Calu3 (cell line): ENCODE results near the gene MAP3K8. TPM values are rescaled to one million over a fixed set of nuclear protein-coding genes. Genes with fewer than 3 reads are reported as not detected.

Experiments used
- BruUV-seq: library from RNA; stranded (reverse); fragments of 400-500 nt; replicated peaks from 2 replicates; lab custom pipeline; 2021; lab: Mats Ljungman, UMichigan
- CTCF ChIA-PET: fragments of 300-600 bp; sonication (Branson Sonifier 250); formaldehyde crosslinking; loops from one replicate; lab custom pipeline; 2022; ENCODE audit warnings: antibody characterized with exemption; lab: Charles Lee
- DNase-seq: peaks from one replicate; pipeline ENCODE4 v3.0.0; 2022
- H3K27ac Mint-ChIP-seq: one replicate; pipeline ENCODE4 v1.8.0; 2022; ENCODE audit warnings: mixed read lengths; ENCODE audit not compliant: unreplicated experiment
- H3K27me3 Mint-ChIP-seq: one replicate; pipeline ENCODE4 v1.8.0; 2022; ENCODE audit warnings: mixed read lengths; ENCODE audit not compliant: unreplicated experiment
- H3K36me3 Mint-ChIP-seq: one replicate; pipeline ENCODE4 v1.8.0; 2022; ENCODE audit warnings: mild to moderate bottlenecking, moderate library complexity, mixed read lengths; ENCODE audit not compliant: insufficient read depth, unreplicated experiment
- H3K4me1 Mint-ChIP-seq: one replicate; pipeline ENCODE4 v1.8.0; 2022; ENCODE audit warnings: mild to moderate bottlenecking, low read depth, mixed read lengths; ENCODE audit not compliant: unreplicated experiment
- H3K4me3 Mint-ChIP-seq: one replicate; pipeline ENCODE4 v1.8.0; 2022; ENCODE audit warnings: mild to moderate bottlenecking, low read depth, moderate library complexity, mixed read lengths; ENCODE audit not compliant: unreplicated experiment
- H3K9me3 Mint-ChIP-seq: one replicate; pipeline ENCODE4 v1.8.0; 2022; ENCODE audit warnings: low read depth, mixed read lengths; ENCODE audit not compliant: unreplicated experiment
- intact Hi-C: fragments of 100-400 bp; cut with micrococcal nuclease; formaldehyde crosslinking; loops from one replicate; pipeline ENCODE4 v1.10.0; 2022; ENCODE audit not compliant: unreplicated experiment
- total RNA-seq: library from RNA; stranded (reverse); gene quantifications from 2 replicates; pipeline ENCODE4 v1.2.3, GENCODE V29; 2022
- TF ChIP-seq, protein P1 (sequence below): fragments of 200-600 bp; IDR thresholded peaks from one replicate; pipeline ENCODE4 v1.8.0; 2022; ENCODE audit warnings: antibody characterized with exemption; ENCODE audit not compliant: unreplicated experiment

MAP3K8 gene
- total RNA-seq, 1 experiment from 2014 or later = 20.6 TPM

DNA sequence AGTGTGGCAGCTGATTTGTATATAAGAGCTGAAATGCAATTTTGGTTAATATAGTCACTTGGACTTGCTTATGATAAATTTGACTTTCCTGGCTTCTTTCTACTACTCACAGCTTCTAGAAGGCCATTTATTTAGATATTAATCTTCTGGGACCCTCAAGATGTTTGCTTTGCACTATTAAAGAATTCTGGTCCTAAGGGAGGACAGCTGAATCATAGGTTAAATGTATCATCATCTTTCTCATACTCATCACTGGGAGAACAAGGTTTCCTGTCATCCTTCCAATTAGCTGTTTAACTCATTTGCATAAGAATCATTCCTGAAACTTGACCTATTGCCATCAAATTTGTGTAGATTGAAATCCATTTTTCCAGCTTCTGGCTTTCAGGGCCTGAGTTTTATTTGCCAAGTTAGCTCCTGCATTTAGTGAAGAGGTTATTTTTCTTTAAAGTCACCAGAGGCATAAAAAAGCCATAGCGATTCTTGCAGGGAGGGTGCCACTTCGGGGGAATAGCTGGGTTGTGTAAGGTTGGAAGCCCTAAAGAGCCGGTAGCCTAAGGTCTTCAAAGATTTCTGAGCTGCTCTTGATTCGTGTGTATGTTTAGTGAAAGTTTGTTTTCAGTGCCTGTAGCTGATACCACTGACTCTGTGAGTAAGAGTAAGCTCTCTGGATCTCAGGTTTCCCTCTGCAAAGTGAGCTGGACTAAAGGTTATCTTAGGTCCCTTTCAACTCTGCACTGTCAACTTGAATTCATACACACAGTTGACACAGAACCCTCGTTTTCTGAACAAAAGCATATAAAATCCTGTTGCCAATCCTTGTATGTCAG lies 4.3 kb downstream of the MAP3K8 start:
- no peak for DNase-seq
- Mint-ChIP-seq H3K4me1 (peaks cover 27% of the 10 kb centered on the region), H3K36me3 (peaks cover 60% of the 10 kb centered on the region), H3K27me3 (no peaks in the 10 kb centered on the region), H3K27ac (no peak overlapping the region), H3K9me3 (no peaks in the 10 kb centered on the region), H3K4me3 (no peak overlapping the region)
- no TSS peak for BruUV-seq
- CTCF ChIA-PET = interaction anchor here (1.1 kb wide), 1 partner anchor 9 kb away, joined by 4 read pairs; no protein-coding TSS in a partner anchor
- TF ChIP-seq, protein P1, sequence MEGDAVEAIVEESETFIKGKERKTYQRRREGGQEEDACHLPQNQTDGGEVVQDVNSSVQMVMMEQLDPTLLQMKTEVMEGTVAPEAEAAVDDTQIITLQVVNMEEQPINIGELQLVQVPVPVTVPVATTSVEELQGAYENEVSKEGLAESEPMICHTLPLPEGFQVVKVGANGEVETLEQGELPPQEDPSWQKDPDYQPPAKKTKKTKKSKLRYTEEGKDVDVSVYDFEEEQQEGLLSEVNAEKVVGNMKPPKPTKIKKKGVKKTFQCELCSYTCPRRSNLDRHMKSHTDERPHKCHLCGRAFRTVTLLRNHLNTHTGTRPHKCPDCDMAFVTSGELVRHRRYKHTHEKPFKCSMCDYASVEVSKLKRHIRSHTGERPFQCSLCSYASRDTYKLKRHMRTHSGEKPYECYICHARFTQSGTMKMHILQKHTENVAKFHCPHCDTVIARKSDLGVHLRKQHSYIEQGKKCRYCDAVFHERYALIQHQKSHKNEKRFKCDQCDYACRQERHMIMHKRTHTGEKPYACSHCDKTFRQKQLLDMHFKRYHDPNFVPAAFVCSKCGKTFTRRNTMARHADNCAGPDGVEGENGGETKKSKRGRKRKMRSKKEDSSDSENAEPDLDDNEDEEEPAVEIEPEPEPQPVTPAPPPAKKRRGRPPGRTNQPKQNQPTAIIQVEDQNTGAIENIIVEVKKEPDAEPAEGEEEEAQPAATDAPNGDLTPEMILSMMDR = no peak
- intact Hi-C loops = no loop called here

DNA sequence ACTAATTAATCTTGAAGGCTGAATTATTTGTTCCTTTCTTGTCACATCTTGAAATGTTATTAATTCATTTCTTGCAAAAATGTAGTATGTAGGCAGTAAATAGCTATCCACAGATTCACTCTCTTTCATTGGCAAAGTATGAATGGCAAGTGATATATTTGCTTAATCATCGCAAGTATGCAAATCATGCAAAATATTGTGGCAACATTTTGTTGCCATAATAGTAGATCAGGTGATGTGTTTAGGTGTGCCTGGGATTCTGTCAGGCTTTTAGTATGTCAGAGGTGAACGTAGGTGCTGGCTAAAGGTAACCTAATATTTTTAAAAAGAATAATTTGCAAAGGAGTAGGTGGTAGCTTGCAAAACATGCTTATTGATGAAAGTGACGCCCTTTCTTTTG lies 5.9 kb downstream of the MAP3K8 start:
- CTCF ChIA-PET = no interaction called here
- no peak overlapping the region for H3K27ac Mint-ChIP-seq

DNA sequence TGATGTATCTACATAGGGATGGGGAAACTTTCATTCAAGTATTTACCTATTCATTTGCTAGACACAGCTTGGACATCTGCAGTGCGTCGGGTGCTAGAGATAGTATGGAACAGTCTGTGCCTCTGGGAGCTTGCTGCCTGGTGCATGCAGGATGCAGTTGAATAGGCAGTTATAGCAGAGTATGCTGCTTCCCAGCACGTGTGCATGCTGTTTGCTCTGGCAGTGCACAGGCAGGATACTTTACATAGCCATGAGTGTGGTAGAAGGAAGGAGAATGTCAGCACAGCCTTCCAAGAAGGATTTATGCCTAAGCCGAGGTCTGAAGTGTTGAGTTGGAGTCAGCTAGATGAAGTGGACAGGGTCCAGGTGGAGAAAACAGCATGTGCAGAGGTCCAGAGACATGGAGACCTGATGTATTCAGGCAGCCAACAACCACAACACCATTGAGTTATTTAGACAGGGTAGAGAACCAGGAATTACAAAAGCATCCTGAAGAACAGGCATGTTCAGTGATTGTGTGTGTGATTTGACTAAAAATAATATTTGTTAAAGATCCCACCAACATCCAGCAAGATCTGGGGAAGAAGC lies 8.1 kb downstream of the MAP3K8 start:
- no peak overlapping the region for H3K27ac Mint-ChIP-seq
- H3K9me3 Mint-ChIP-seq = no peaks in the 10 kb centered on the region
- CTCF ChIA-PET = no interaction called here
- intact Hi-C loops = no loop called here
- no peak overlapping the region for H3K4me3 Mint-ChIP-seq
- BruUV-seq = no TSS peak
- TF ChIP-seq, protein P1 = no peak
- peaks cover 24% of the 10 kb centered on the region for H3K4me1 Mint-ChIP-seq
- no peak for DNase-seq
- H3K27me3 Mint-ChIP-seq = no peaks in the 10 kb centered on the region
- H3K36me3 Mint-ChIP-seq = peaks cover 35% of the 10 kb centered on the region

More for the DNA sequence above, 5.9 kb downstream of the MAP3K8 start:
- H3K9me3 Mint-ChIP-seq = no peaks in the 10 kb centered on the region
- no peak for DNase-seq
- BruUV-seq = no TSS peak
- intact Hi-C loops = no loop called here
- peaks cover 25% of the 10 kb centered on the region for H3K4me1 Mint-ChIP-seq
- no peak overlapping the region for H3K4me3 Mint-ChIP-seq
- TF ChIP-seq, protein P1 = no peak
- H3K27me3 Mint-ChIP-seq = no peaks in the 10 kb centered on the region
- H3K36me3 Mint-ChIP-seq = peaks cover 49% of the 10 kb centered on the region

DNA sequence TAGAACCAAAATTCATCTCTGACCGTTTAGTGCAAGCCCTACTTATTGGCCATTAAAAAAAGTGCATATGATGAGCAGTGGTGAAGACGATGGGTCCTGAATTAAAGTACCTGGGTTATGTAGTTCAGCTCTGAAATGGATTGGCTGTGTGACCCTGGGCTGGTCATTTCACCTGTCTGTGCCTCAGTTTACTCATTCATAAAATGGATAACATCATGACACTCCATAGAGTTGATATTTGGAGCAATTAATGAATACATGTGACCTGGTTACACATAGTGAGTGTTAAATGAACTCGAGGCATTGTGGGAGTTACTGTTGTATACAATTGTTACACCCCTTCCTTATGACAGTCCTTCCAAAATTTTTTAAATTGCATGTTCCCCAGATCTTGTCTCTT lies 9.1 kb downstream of the MAP3K8 start:
- peaks cover 29% of the 10 kb centered on the region for H3K4me1 Mint-ChIP-seq
- no peaks in the 10 kb centered on the region for H3K9me3 Mint-ChIP-seq
- H3K27me3 Mint-ChIP-seq = no peaks in the 10 kb centered on the region
- DNase-seq = no peak
- H3K27ac Mint-ChIP-seq = no peak overlapping the region
- peaks cover 43% of the 10 kb centered on the region for H3K36me3 Mint-ChIP-seq
- TF ChIP-seq, protein P1 = no peak
- CTCF ChIA-PET = no interaction called here
- BruUV-seq = no TSS peak
- intact Hi-C loops = no loop called here
- H3K4me3 Mint-ChIP-seq = no peak overlapping the region
